Measurements from ENCODE around the gene HMGA1.
A peak's percentile ranks its signal among the peaks of the same experiment; 100 is the strongest.

HMGA1 gene

DNA sequence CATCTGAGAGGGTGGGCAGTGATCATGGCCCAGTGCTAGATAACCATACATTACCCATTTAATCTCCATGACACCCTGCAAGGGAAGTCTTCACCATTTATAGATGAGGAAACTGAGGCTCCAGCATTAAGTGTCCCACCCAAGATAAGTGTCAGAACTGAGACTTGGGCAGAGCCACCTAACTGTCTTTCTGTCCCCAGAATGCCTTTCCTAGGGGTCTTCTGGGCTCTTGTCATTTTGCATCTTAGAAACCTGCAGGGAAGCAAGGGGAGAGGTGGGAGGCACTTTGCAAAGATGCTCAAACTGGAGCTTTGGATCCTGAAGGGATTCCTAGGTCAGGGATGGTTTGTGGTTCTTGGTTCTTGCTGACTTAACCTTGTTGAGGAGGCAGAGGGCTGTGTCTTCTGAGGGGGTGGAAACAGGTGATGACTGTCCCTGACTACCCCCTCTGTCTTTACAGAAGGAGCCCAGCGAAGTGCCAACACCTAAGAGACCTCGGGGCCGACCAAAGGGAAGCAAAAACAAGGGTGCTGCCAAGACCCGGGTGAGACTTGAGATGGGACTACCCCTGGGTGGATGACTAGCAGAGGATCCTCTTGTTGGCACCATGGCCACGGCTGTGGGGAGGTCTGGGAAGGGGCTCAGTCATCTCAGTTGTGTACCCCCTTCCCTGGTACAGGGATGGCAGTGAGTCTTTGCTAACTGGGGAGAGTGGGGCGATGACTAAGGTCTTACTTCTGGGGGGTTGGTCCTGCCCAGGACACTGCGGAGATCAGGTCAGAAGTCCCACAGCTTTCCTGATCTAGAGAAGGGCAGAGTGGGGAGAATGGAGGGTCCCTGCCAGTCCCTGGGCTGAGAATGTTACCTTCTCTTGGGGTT is 5.8 kb downstream of the HMGA1 start:
- TF ChIP-seq ZBTB7A (IDR thresholded peaks at IDR 0.05; ENCODE audit: low read depth) = no peak
- TF ChIP-seq YY1 (IDR thresholded peaks at IDR 0.05; ENCODE audit: low read depth) = no peak
- no peak for TF ChIP-seq NFIC (IDR thresholded peaks at IDR 0.05)
- TF ChIP-seq, protein P1, sequence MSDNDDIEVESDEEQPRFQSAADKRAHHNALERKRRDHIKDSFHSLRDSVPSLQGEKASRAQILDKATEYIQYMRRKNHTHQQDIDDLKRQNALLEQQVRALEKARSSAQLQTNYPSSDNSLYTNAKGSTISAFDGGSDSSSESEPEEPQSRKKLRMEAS (IDR thresholded peaks at IDR 0.05) = no peak
- TF ChIP-seq CEBPB (IDR thresholded peaks at IDR 0.05) = no peak
- no peak for TF ChIP-seq EP300 (IDR thresholded peaks at IDR 0.05; ENCODE audit: borderline replicate concordance)
- no peak for TF ChIP-seq TEAD4 (IDR thresholded peaks at IDR 0.05)
- TF ChIP-seq TCF12 (IDR thresholded peaks at IDR 0.05; ENCODE audit: low read depth) = no peak
- no peak for TF ChIP-seq TAF1 (IDR thresholded peaks at IDR 0.05; ENCODE audit: low read depth)
- TF ChIP-seq RAD21 (IDR thresholded peaks at IDR 0.05; ENCODE audit: low read depth) = no peak
- TF ChIP-seq, protein P2, sequence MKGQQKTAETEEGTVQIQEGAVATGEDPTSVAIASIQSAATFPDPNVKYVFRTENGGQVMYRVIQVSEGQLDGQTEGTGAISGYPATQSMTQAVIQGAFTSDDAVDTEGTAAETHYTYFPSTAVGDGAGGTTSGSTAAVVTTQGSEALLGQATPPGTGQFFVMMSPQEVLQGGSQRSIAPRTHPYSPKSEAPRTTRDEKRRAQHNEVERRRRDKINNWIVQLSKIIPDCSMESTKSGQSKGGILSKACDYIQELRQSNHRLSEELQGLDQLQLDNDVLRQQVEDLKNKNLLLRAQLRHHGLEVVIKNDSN (IDR thresholded peaks at IDR 0.05) = no peak
- no peak for TF ChIP-seq EGR1 (IDR thresholded peaks at IDR 0.05)
- no peak for TF ChIP-seq CREB1 (IDR thresholded peaks at IDR 0.05; ENCODE audit: low read depth)
- TF ChIP-seq, protein P3, sequence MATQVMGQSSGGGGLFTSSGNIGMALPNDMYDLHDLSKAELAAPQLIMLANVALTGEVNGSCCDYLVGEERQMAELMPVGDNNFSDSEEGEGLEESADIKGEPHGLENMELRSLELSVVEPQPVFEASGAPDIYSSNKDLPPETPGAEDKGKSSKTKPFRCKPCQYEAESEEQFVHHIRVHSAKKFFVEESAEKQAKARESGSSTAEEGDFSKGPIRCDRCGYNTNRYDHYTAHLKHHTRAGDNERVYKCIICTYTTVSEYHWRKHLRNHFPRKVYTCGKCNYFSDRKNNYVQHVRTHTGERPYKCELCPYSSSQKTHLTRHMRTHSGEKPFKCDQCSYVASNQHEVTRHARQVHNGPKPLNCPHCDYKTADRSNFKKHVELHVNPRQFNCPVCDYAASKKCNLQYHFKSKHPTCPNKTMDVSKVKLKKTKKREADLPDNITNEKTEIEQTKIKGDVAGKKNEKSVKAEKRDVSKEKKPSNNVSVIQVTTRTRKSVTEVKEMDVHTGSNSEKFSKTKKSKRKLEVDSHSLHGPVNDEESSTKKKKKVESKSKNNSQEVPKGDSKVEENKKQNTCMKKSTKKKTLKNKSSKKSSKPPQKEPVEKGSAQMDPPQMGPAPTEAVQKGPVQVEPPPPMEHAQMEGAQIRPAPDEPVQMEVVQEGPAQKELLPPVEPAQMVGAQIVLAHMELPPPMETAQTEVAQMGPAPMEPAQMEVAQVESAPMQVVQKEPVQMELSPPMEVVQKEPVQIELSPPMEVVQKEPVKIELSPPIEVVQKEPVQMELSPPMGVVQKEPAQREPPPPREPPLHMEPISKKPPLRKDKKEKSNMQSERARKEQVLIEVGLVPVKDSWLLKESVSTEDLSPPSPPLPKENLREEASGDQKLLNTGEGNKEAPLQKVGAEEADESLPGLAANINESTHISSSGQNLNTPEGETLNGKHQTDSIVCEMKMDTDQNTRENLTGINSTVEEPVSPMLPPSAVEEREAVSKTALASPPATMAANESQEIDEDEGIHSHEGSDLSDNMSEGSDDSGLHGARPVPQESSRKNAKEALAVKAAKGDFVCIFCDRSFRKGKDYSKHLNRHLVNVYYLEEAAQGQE (IDR thresholded peaks at IDR 0.05; ENCODE audit: low read depth) = no peak
- TF ChIP-seq FOXM1 (IDR thresholded peaks at IDR 0.05; ENCODE audit: borderline replicate concordance, low read depth) = no peak

DNA sequence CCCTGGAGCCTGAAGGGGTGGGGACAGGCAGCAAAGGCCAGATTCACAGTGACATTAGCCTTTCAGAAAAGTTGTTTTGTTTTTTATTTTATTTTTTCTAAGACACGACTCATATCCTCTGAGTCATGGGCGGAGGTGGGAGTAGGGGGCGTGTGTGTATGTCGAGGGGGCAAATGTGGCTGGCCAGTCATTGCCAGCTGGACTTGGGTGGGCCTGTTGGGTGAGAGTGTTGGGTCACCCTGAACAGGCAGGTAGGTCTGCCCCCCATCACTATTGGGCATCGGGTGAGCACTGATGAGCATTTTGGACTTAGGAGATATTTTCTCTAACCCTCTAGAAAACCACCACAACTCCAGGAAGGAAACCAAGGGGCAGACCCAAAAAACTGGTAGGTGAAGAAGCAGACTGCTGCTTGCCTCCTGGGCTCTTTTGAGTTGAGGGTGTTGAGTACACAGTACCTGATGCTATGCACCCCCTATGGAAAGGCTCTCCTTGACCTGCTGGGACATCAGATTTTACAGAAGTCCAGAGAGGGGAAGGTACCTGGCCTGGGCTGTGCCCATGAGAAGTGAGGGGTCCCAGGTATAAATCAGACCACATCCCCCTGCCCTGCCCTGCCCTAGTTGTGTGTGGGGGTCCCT is 6.6 kb downstream of the HMGA1 start:
- TF ChIP-seq FOXM1 (IDR thresholded peaks at IDR 0.05; ENCODE audit: borderline replicate concordance, low read depth) = no peak
- no peak for TF ChIP-seq CREB1 (IDR thresholded peaks at IDR 0.05; ENCODE audit: low read depth)
- TF ChIP-seq, protein P3 (IDR thresholded peaks at IDR 0.05; ENCODE audit: low read depth) = no peak
- no peak for TF ChIP-seq RAD21 (IDR thresholded peaks at IDR 0.05; ENCODE audit: low read depth)
- TF ChIP-seq ZBTB7A (IDR thresholded peaks at IDR 0.05; ENCODE audit: low read depth) = no peak
- TF ChIP-seq, protein P2 (IDR thresholded peaks at IDR 0.05) = no peak
- TF ChIP-seq, protein P1 (IDR thresholded peaks at IDR 0.05) = no peak
- no peak for TF ChIP-seq TEAD4 (IDR thresholded peaks at IDR 0.05)
- no peak for TF ChIP-seq YY1 (IDR thresholded peaks at IDR 0.05; ENCODE audit: low read depth)
- TF ChIP-seq EP300 (IDR thresholded peaks at IDR 0.05; ENCODE audit: borderline replicate concordance) = no peak
- no peak for TF ChIP-seq EGR1 (IDR thresholded peaks at IDR 0.05)

DNA sequence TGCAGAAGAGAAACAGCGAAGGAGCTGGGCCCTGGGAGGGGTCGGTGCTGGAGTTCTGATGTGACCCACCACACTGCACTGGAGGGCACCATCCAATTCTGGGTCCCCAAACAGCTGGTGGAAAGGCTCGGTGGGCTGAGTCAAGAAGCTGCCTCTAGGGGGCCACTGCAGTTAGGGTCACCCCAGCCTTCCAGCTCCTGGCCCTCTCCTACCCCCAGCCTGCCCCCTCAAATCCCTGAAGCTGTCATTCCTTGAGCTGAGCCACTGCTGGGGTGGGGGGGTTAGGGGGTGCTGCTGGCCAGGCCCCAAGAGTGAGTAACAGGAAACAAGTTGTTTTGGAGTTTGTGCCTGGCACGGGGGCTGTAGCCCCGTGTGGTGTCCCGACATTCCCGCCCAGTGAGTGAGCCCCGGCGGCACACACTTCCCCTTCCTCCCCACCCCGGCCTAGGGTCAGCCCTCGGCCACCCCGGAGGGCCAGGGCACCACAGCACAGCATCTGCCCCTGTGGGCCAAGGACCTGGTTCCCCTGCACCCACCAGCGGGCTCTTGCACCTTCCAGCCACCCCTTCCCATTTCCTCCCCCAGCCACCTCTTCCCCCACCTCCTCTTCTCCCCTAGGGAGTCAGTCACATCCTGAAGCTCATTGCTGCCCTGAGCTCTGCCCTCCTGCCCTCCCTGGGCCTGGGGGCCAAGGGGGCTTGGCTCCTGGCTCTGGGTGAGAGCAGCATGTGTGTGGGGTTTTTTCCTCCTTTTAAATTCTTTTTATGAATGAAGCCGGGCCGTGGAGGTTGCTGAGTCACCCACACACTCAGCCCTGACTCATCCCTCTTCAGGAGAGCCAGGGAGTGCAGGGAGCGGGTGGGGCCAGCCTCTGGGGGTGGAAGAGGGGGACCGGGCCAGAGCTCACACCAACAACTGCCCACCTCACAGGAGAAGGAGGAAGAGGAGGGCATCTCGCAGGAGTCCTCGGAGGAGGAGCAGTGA is 7.5 kb downstream of the HMGA1 start:
- TF ChIP-seq RAD21 (IDR thresholded peaks at IDR 0.05; ENCODE audit: low read depth) (peak; percentile 14; the same call in 1 of the 2 replicates), TCF12 (IDR thresholded peaks at IDR 0.05; ENCODE audit: low read depth) (peak; percentile 35; the same call in 1 of the 2 replicates), CREB1 (IDR thresholded peaks at IDR 0.05; ENCODE audit: low read depth) (no peak), TEAD4 (IDR thresholded peaks at IDR 0.05) (no peak), EGR1 (IDR thresholded peaks at IDR 0.05) (no peak), YY1 (IDR thresholded peaks at IDR 0.05; ENCODE audit: low read depth) (no peak), CEBPB (IDR thresholded peaks at IDR 0.05) (no peak), ZBTB7A (IDR thresholded peaks at IDR 0.05; ENCODE audit: low read depth) (peak; percentile 89), FOXM1 (IDR thresholded peaks at IDR 0.05; ENCODE audit: borderline replicate concordance, low read depth) (no peak), EP300 (IDR thresholded peaks at IDR 0.05; ENCODE audit: borderline replicate concordance) (peak; percentile 46; the same call in 1 of the 2 replicates), NFIC (IDR thresholded peaks at IDR 0.05) (peak; percentile 32; the same call in 1 of the 2 replicates), TAF1 (IDR thresholded peaks at IDR 0.05; ENCODE audit: low read depth) (no peak)
- TF ChIP-seq, protein P3 (IDR thresholded peaks at IDR 0.05; ENCODE audit: low read depth) = no peak
- TF ChIP-seq, protein P1 (IDR thresholded peaks at IDR 0.05) = peak; percentile 51; the same call in 1 of the 2 replicates
- TF ChIP-seq, protein P2 (IDR thresholded peaks at IDR 0.05) = no peak
